HT1080 (cell line): ENCODE results near the gene CYP4F2. TPM values are rescaled to one million over a fixed set of nuclear protein-coding genes. Genes with fewer than 3 reads are reported as not detected.
"Not testable (repeated sequence)": the region's sequence is repeated elsewhere in the genome, so short reads cannot be mapped to it uniquely, and the experiment has no call there.

Source experiments
- DNase-seq: peaks from one replicate; pipeline ENCODE4 v3.0.0-alpha.2; 2015; ENCODE audit warnings: low read depth
- total RNA-seq: library from RNA; depleted of rRNA; stranded (reverse); fragments of >200 nt; shearing (Covaris generic); gene quantifications from 2 replicates; pipeline ENCODE4 v1.2.3, GENCODE V29; 2014

CYP4F2 gene
- total RNA-seq, 1 experiment from 2014 or later: 0.63 TPM

DNA sequence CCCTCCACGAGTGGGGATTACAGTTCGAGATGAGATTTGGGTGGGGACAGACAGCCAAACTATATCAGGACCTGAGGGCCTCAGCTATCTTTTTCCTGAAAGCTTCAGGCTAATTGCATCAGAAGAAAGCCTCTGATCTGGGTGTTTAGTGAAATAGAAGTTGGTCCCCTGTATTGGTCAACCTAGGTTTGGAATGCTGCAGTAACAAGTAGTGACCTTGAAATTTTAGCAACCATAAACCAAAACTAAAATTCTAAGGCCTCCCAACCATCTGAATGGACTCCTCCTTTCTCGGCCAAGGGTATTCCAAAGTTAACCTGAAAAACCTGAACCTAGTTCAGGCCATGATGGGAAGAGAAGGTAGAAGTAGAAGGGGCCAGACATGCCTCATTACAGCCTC is 47.5 kb downstream of the CYP4F2 start:
- DNase-seq: no peak

DNA sequence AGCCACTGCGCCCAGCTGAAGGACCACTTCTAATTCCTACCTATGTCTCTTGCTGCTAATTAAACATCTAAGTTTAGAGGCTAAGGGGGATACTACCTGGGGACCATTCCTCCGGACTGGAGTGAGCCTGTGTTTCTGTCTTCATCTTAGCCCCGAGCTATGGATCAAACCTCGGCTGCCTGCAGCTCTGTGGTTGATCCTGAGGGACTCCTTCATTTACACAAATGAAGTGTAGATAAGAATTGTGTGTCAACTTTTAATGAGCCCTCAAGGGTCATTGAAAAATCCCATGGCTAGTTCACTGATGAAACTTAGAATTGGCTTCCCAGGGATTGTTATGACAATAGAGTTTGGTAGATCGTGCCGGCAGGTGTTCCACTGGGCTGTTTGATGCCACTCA is 51.0 kb downstream of the CYP4F2 start:
- DNase-seq: no peak

DNA sequence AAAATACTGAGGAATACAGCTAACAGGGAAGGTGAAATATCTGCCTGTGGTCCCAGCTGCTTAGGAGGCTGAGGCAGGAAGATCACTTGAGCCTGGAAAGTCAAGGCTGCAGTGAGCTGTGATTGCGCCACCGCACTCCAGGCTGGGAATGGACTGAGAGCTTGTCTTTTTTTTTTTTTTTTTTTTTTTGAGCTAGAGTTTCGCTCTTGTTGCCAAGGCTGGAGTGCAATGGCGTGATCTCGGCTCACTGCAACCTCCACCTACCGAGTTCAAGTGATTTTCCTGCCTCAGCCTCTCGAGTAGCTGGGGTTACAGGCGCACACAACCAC is 54.0 kb downstream of the CYP4F2 start:
- not testable (repeated sequence) for DNase-seq

DNA sequence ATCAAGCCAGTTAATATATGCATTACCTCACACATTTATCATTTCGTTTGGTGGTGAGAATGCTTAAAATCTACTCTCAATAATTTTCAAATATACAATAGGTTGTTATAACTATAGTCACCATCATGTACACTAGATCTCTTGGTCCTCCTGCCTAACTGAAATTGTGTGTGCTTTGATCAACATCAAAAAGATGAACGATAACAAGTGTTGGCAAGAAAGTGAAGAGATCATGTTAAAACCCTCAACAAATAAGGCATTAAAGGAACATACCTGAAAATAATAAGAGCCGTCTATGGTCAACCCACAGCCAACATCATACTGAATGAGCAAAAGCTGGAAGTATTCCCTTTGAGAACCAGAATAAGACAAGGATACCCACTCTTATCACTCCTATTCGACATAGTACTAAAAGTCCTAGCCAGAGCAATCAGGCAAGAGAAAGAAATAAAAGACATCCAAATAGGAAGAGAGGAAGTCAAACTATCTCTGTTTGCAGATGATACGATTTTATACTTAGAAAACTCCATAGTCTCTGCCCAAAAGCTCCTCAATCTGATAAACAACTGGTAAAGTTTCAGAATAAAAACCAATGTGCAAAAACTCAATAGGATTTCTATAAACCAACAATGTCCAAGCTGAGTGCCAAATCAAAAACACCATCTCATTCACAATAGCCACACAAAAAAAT is 54.5 kb downstream of the CYP4F2 start:
- no peak for DNase-seq

DNA sequence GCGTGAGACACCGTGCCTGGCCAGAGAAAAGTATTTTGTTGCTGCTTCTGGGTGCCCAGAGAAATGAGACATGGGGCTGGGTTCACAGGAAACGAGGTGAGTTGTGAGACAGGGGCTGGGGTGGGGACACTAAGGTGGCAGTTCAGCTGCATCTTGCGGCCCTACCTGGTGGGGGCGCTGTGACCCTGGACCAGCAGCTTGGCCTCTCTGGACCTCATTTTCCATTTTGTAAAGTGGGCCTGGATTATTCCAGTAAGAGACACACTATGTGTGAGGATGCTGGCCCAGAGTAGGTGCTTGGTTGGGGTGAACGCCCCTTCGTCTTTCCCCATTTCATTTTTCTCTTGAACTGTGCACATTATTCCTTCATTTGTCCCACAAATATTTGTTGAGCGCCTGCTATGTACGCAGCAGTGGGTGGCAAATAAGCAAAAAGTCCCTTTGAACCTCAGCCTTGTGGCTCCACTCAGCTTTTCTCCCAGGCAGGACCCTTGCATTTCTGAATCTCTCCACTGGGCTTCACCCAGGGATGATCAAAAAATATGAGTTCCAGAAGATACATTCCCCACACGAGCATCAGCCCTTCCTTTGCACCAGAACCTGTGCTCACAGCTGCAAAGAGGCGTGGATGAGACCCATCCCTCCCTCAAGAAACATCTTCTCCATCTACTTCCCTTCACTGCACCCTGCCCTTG is 55.9 kb downstream of the CYP4F2 start:
- DNase-seq: no peak

DNA sequence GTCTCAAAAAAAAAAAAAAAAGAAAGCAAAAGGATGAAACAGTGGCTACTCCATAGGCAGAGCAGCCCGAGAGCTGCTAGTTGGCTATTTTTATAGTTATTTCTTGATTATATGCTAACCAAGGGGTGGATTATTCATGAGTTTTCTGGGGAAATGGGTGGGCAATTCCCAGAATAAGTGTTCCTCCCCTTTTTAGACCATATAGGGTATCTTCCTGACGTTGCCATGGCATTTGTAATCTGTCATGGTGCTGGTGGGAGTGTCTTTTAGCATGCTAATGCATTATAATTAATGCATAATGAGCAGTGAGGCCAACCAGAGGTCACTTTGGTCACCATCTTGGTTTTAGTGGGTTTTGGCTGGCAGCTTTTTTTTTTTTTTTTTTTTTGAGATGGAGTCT is 57.0 kb downstream of the CYP4F2 start:
- DNase-seq: no peak

DNA sequence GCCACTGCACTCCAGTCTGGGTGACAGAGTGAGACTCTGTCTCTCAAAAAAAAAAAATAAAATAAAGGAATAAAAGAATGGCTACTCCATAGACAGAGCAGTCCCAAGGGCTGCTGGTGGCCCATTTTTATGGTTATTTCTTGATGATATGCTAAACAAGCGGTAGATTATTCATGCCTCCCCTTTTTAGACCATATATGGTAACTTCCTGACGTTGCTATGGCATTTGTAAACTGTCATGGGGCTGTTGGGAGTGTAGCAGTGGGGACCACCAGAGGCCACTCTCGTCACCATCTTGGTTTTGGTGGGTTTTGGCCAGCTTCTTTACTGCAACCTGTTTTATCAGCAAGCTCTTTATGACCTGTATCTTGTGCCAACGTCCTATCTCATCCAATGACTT is 58.0 kb downstream of the CYP4F2 start:
- not testable (repeated sequence) for DNase-seq

DNA sequence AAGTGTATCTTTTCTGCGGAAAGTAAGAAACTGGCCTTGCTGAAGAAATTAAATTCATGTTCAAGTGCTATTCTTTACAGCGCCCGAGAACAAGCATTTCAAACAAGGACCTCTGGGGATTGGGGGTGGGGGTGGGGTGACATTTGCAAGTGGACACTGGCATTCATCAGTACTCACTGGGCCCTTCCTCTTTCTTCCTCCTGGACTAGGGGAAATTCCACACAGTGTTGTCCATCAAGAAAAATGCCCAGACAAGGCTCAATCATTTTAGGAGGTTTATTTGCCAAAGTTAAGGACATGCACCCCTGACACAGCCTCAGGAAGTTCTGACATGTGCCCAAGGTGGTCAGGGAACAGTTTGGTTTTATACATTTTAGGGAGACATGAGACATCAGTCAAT is 59.5 kb downstream of the CYP4F2 start:
- no peak for DNase-seq

DNA sequence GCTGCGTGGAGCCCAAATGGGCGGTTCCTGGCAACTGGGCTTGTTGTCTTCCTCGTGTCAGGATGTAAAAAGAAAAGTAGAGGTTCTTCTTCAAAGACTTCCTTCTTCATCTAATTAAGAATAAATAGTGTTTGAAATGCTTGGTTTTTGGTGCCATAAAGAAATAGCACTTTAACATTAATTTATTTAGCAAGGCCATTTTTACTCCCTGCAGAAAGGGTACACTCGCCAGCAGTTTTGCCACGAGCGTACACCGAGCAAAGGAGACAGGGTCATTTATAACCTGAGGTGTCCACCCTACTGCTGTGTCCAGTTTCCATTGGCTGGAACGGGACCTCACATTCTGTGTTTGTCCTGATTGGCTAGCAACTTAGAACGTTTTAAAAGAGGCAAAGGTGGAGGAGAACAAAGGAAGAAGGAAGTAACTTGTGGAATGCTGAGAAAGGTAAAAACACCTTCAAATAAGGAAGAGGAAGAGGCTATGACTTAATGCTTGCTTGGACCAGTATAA is 60.6 kb downstream of the CYP4F2 start:
- no peak for DNase-seq

DNA sequence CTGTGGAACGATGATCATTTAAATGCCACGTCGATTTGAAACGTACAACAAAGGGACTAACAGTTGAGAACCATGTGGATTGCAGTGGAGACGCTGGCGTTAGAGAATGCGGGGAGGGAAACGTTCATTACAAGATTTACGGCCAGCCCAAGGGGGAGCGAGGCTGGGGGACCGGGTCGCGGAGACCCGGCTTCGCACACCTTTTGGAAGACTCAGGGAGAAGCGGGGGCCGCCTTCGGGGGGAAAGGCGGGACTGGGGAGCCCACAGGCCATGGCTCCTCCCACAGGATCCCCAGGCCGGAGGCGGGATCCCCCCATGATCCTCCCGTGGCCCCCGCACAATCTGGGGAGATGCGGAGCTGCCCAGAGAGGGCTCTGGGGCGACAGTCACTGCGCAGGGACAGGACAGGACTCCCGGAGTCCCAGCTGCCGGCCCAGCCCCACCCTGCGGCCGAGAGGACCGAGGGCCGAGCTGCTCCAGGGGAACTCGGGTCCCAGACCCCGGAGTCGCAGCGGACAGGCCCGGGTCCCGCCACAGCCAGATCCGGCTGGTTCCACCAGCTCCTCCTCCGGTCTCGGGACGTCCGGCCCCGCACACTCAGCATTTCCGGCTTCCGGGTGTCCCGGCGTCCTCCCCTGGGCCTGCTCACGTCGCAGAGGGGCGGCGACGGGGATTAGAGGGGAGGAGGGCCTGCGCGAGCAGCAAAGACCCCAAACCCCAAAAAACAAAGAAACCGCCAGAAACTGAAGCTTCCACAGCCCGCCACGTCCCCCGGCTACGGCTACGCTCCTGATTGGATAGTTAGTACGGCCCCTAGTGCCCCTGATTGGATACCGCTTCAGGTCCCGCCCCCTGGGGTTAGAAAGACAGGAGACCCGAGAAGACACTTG is 61.3 kb downstream of the CYP4F2 start:
- peak; percentile 92 for DNase-seq

DNA sequence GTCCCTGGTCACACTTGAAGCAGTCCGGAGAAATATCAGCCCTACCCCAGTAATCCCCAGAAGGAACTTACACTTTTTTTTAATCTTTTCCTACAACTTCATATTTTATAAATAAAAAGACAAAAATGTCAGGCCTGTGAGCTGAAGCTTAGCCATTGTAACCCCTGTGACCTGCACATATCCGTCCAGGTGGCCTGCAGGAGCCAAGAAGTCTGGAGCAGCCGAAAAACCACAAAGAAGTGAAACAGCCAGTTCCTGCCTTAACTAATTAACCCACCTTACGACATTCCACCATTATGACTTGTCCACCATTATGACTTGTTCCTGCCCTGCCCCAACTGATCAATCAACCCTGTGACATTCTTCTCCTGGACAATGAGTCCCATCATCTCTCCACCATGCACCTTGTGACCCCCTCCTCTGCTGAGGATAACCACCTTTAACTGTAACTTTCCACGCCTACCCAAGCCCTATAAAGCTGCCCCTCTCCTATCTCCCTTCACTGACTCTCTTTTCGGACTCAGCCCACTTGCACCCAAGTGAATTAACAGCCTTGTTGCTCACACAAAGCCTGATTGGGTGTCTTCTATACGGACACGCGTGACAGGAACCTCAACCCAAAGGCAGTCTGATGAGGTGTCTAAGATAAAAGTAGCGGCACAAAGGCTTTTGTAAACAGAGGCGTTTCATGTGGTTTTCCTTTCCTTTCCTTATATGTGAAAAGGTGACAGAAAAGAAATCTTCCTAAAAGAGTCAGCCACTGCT is 62.1 kb downstream of the CYP4F2 start:
- DNase-seq: peak; percentile 36

DNA sequence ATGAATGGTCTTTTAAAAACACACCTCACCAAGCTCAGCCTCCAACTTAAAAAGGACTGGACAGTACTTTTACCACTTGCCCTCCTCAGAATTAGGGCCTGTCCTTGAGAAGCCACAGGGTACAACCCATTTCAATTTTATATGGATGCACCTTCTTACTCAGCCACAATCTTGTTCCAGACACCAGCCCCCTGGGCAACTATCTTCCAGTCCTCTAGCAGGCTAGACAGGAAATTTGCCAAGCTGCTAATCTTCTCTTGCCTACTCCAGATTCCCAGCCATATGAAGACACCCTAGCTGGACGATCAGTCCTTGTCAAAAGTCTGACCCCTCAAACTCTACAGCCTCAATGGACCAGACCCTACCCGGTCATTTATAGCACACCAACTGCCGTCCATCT is 63.6 kb downstream of the CYP4F2 start:
- not testable (repeated sequence) for DNase-seq

DNA sequence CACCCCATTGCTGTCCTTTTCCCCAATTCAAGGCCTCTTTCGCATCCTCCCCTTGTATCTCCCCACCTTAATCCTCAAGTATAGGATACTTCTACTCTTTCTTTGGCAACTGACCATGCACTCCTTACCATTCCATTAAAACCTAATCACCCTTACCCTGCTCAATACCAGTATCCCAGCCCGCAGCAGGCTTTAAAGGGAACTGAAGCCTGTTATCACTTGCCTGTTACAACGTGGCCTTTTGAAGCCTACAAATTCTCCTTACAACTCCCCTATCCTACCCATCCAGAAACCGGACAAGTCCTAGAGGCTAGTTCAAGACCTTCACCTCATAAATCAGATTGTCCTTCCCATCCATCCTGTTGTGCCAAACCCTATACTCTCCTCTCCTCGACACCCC is 66.2 kb downstream of the CYP4F2 start:
- no peak for DNase-seq

DNA sequence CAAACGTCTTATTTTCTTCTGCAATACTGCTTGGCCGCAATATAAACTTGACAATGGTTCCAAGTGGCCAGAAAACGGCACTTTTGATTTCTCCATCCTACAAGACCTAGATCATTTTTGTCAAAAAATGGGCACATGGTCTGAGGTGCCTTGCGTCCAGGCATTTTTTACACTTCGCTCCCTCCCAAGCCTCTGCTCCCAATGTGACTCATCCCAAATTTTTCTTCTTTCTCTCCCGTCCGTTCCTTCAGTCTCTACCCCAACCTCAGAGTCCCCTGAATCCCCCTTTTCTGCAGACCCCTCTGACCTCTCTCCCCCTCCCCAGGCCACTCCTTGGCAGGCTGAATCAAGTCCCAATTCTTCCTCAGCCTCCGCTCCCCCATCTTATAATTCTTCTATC is 68.1 kb downstream of the CYP4F2 start:
- no peak for DNase-seq

DNA sequence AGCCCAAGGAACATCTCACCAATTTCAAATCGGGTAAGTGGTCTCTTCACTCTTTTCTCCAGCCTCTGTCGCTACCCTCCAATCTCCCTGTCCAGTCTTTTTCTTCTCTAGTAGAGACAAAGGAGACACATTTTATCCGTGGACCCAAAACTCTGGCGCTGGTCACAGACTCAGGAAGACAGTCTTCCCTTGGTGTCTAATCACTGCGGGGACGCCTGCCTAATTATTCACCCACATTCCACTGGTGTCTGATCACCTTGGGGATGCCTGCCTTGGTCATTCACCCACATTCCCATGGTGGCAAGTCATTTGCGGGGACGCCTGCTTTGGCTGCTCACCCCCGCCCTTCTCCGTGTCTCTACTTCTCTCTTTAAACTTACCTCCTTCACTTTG is 68.6 kb downstream of the CYP4F2 start:
- no peak for DNase-seq

DNA sequence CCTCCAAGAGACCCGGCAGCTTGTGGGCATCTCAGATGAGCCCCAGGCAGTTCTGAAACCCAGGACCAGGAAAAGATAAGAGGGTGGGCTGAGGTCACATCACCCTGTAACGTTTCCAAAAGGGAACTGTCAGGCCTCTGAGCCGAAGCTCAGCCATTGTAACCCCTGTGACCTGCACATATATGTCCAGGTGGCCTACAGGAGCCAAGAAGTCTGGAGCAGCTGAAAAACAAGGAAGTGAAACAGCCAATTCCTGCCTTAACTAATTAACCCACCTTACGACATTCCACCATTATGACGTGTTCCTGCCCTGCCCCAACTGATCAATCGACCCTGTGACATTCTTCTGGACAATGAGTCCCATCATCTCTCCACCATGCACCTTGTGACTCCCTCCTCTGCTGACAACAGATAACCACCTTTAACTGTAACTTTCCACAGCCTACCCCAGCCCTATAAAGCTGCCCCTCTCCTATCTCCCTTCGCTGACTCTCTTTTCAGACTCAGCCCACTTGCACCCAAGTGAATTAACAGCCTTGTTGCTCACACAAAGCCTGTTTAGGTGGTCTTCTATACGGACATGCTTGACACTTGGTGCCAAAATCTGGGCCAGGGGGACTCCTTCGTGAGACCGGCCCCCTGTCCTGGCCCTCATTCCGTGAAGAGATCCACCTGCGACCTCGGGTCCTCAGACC is 69.1 kb downstream of the CYP4F2 start:
- peak; percentile 27 for DNase-seq

DNA sequence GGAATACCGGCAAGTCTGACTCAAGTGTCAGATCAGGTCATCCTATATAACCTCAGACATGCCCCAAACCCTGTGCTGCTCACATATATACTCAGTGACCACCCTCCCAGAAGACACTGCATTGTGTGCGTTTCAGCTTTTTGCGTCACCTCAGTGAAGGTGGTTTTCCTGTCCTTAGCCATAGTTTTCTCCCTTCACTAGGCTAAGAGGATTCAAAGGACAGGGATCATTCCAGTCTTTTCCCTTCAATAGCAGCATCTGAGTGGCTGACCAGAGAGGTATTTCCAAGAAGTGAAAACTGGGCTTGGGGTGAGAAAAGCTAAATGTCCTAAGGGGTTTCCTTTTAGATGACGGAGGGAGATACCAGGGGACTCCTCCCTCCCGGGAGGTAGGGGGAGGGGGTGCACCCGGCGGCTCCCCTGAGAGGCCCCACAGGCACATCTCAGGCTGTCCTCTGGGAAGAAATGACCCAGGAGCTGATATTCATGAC is 69.7 kb downstream of the CYP4F2 start:
- peak; percentile 13 for DNase-seq
